HCT116 (cell line): ENCODE data around the gene PRPF6. TPM values are rescaled to one million over a fixed set of nuclear protein-coding genes. Genes with fewer than 3 reads are reported as not detected.

Experiments used
- ATAC-seq: fragments of 200-7000 bp; cut with Tn5 transposase; 2 replicates; pipeline ENCODE4 v1.9.1; 2020; ENCODE audit warnings: mild to moderate bottlenecking, moderate library complexity
- BruUV-seq: library from RNA; stranded (reverse); fragments of 400-500 nt; replicated peaks from 2 replicates; lab custom pipeline; 2021; lab: Mats Ljungman, UMichigan
- CTCF ChIA-PET: fragments of 300-600 bp; sonication (Branson Sonifier 250); formaldehyde crosslinking; loops from one replicate; lab custom pipeline; 2021; ENCODE audit warnings: antibody characterized with exemption; lab: Charles Lee
- POLR2A ChIA-PET: fragments of 300-600, 350-600 bp; sonication (Branson Sonifier 250); formaldehyde crosslinking; loops from one replicate; lab custom pipeline; 2021; ENCODE audit warnings: antibody characterized with exemption; lab: Charles Lee
- RAD21 ChIA-PET, 2 experiments: fragments of 300-600 bp; sonication (Branson Sonifier 250); formaldehyde crosslinking; loops; one replicate each; lab custom pipeline; 2023; ENCODE audit warnings: low total read pairs in 2 of 2; ENCODE audit not compliant: uncharacterized antibody in 2 of 2, unreplicated experiment in 2 of 2, low non-redundant PET in 1 of 2; lab: Charles Lee
- DNase-seq: peaks from one replicate; pipeline ENCODE4 v3.0.0-alpha.2; 2010; ENCODE audit warnings: low read depth, low spot score
- H2AFZ ChIP-seq: fragments of 200-600 bp; shearing (Covaris generic), sonication (generic); 2 replicates; pipeline ENCODE4 v1.6.1; 2017; ENCODE audit warnings: low read depth, mixed run types, mixed read lengths, antibody characterized with exemption, low read length; ENCODE audit not compliant: poor library complexity, severe bottlenecking
- H3K27ac ChIP-seq: 2 replicates; pipeline ENCODE4 v1.5.1; 2012; ENCODE audit warnings: low read depth, low read length
- H3K27me3 ChIP-seq: fragments of 200-600 bp; sonication (generic); 2 replicates; pipeline ENCODE4 v1.6.1; 2016; ENCODE audit warnings: mixed run types, low read length, mixed read lengths; ENCODE audit not compliant: insufficient read depth
- H3K36me3 ChIP-seq, 2 experiments: fragments of 200-500 bp in 1 of 2; fragments of 200-600 bp in 1 of 2; sonication (Bioruptor generic) in 1 of 2; sonication (generic) in 1 of 2; 2 replicates each; pipeline versions ENCODE4 v1.5.1 to v1.6.1; 2014 to 2016; ENCODE audit warnings: low read length in 2 of 2, inconsistent platforms in 1 of 2, mixed read lengths in 1 of 2, mixed run types in 1 of 2; ENCODE audit not compliant: insufficient read depth in 2 of 2, control insufficient read depth in 1 of 2
- H3K4me1 ChIP-seq, 2 experiments: fragments of 200-600 bp in 1 of 2; sonication (generic) in 1 of 2; 2 replicates each; pipeline versions ENCODE4 v1.5.1 to v1.6.1; 2012 to 2017; ENCODE audit warnings: low read length in 2 of 2, inconsistent platforms in 1 of 2, mild to moderate bottlenecking in 1 of 2, mixed read lengths in 1 of 2, mixed run types in 1 of 2, moderate library complexity in 1 of 2; ENCODE audit not compliant: insufficient read depth in 2 of 2, control insufficient read depth in 1 of 2
- H3K4me2 ChIP-seq: fragments of 200-600 bp; sonication (generic); 2 replicates; pipeline ENCODE4 v1.6.1; 2017; ENCODE audit warnings: mixed run types, low read length, mixed read lengths
- H3K4me3 ChIP-seq, 2 experiments: fragments of 200-600 bp in 1 of 2; sonication (generic) in 1 of 2; replicated peaks in 1 of 2; 2 replicates each; pipeline ENCODE4 v1.5.1; 2011 to 2016; ENCODE audit warnings: low read length in 2 of 2, control low read depth in 1 of 2, low read depth in 1 of 2, mild to moderate bottlenecking in 1 of 2, mixed read lengths in 1 of 2, mixed run types in 1 of 2
- H3K79me2 ChIP-seq: fragments of 200-600 bp; sonication (generic); 2 replicates; pipeline ENCODE4 v1.6.1; 2017; ENCODE audit warnings: mild to moderate bottlenecking, mixed run types, low read length, moderate library complexity, mixed read lengths; ENCODE audit not compliant: insufficient read depth
- H3K9ac ChIP-seq: fragments of 200-600 bp; sonication (generic); 2 replicates; pipeline ENCODE4 v1.6.1; 2016; ENCODE audit warnings: low read length, mixed read lengths
- H3K9me2 ChIP-seq: fragments of 200-600 bp; sonication (generic), shearing (Covaris generic); 2 replicates; pipeline ENCODE4 v1.6.1; 2017; ENCODE audit warnings: mixed run types, mild to moderate bottlenecking, moderate library complexity; ENCODE audit not compliant: insufficient read depth
- H3K9me3 ChIP-seq, 2 experiments: fragments of 200-500 bp in 1 of 2; fragments of 200-600 bp in 1 of 2; sonication (Bioruptor generic) in 1 of 2; sonication (generic) in 1 of 2; 2 replicates each; pipeline ENCODE4 v1.6.1; 2014 to 2017; ENCODE audit warnings: low read length in 2 of 2, mixed read lengths in 2 of 2, inconsistent platforms in 1 of 2, low read depth in 1 of 2, mild to moderate bottlenecking in 1 of 2, mixed run types in 1 of 2, moderate library complexity in 1 of 2; ENCODE audit not compliant: control insufficient read depth in 1 of 2, insufficient read depth in 1 of 2
- H4K20me1 ChIP-seq: fragments of 200-600 bp; sonication (generic), shearing (Covaris generic); 2 replicates; pipeline ENCODE4 v1.6.1; 2017; ENCODE audit warnings: mixed run types, mild to moderate bottlenecking, moderate library complexity; ENCODE audit not compliant: insufficient read depth
- CEBPB ChIP-seq: IDR thresholded peaks from 2 replicates; pipeline ENCODE4 v1.6.1; 2012; ENCODE audit warnings: low read depth
- ELF1 ChIP-seq: IDR thresholded peaks from 2 replicates; pipeline ENCODE4 v1.6.1; 2012; ENCODE audit warnings: low read depth, borderline replicate concordance
- POLR2AphosphoS5 ChIP-seq: IDR thresholded peaks from 2 replicates; pipeline ENCODE4 v1.6.1; 2011; ENCODE audit warnings: mild to moderate bottlenecking, low read depth, low read length, moderate library complexity
- SIN3A ChIP-seq: IDR thresholded peaks from 2 replicates; pipeline ENCODE4 v1.6.1; 2012; ENCODE audit warnings: low read depth
- TCF7L2 ChIP-seq: IDR thresholded peaks from 2 replicates; pipeline ENCODE4 v1.7.0; 2011; ENCODE audit warnings: borderline replicate concordance, inconsistent platforms; ENCODE audit not compliant: insufficient read depth, insufficient read length; ENCODE audit errors: extremely low read depth
- intact Hi-C: fragments of 100-400 bp; cut with micrococcal nuclease; formaldehyde crosslinking; loops from 2 replicates; pipeline ENCODE4 v1.10.0; 2022
- total RNA-seq: library from RNA; stranded (reverse); gene quantifications from one replicate; pipeline ENCODE4 v1.2.1, GENCODE V29; 2021; ENCODE audit not compliant: unreplicated experiment
- TF ChIP-seq, protein P1 (sequence below): IDR thresholded peaks from 2 replicates; pipeline ENCODE4 v1.6.1; 2012
- TF ChIP-seq, protein P2 (sequence below): IDR thresholded peaks from 2 replicates; pipeline ENCODE4 v1.6.1; 2012

PRPF6 gene
- total RNA-seq, 1 experiment from 2014 or later = 74.9 TPM

DNA sequence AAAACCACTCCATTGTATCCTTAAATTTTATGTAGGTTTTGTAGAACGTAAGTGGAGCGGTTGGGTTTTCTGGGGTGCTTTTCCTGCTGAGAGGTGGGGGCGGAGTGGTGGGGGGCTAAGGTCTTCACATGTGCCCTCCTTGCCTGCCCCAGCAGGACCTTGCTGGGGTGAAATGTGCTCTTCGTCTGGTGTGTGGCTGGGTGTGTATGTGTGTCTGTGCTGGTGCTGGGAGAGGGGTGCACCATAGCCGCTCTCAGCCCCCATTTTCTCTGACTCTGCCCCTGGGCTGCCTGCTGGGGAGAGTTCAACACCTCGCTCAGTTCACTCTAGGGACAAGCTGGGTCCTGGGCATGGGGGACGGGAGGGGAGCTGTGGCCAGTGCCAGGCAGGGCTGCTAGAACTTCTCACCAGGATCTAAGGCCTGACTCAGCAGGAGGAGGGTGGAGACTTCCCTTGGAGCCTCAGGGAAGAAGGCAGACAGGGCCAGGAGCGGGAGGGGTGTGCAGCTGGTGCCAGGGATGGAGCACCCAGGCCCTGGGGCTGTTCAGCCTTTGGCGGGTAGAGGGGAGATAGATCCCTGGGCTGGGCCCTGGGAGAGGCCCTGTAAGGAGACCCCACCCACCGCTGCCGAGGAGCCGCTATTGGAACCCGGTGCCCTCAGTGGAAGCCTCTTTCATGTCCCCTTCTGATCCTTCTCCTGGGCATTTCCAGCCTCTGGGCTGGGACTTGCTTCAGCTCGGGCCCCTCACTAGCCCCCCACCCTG, 63.7 kb downstream of the PRPF6 start:
- ATAC-seq (peak; percentile 76), DNase-seq (peak; percentile 29)
- BruUV-seq = no TSS peak
- H3K36me3 ChIP-seq = no peaks in the 10 kb centered on the region
- CTCF ChIA-PET = interaction anchor here (0.6 kb wide), 1 partner anchor 10 kb away, joined by 4 read pairs; no protein-coding TSS in a partner anchor
- intact Hi-C loops = no loop called here
- no peaks in the 10 kb centered on the region for H3K79me2 ChIP-seq
- peaks cover 20 to 24% of the 10 kb centered on the region in 2 experiments for H3K4me1 ChIP-seq
- H2AFZ ChIP-seq = no peak overlapping the region
- peak overlapping the region; percentile 59 for H3K4me2 ChIP-seq
- H3K9me3 ChIP-seq = no peaks in the 10 kb centered on the region
- no peaks in the 10 kb centered on the region for H3K9me2 ChIP-seq
- POLR2A ChIA-PET = interaction anchor here (0.8 to 1.0 kb wide), 2 partner anchors 9 to 87 kb away, joined by 3 read pairs; no protein-coding TSS in a partner anchor
- H4K20me1 ChIP-seq = no peaks in the 10 kb centered on the region
- no peaks in the 10 kb centered on the region for H3K27me3 ChIP-seq
- TF ChIP-seq CEBPB (no peak), POLR2AphosphoS5 (peak; percentile 23; the same call in 1 of the 2 replicates), ELF1 (no peak), SIN3A (no peak), TCF7L2 (peak; percentile 30)
- TF ChIP-seq, protein P1, sequence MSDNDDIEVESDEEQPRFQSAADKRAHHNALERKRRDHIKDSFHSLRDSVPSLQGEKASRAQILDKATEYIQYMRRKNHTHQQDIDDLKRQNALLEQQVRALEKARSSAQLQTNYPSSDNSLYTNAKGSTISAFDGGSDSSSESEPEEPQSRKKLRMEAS = no peak
- TF ChIP-seq, protein P2, sequence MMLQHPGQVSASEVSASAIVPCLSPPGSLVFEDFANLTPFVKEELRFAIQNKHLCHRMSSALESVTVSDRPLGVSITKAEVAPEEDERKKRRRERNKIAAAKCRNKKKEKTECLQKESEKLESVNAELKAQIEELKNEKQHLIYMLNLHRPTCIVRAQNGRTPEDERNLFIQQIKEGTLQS = no peak
- no peak overlapping the region for H3K4me3 ChIP-seq
- peak overlapping the region; percentile 37; the same call in 1 of the 2 replicates for H3K9ac ChIP-seq
- peak overlapping the region; percentile 48 for H3K27ac ChIP-seq
- RAD21 ChIA-PET = no interaction called here
